Measurements from ENCODE around the gene UGT2B17. TPM values are rescaled to one million over a fixed set of nuclear protein-coding genes. Genes with fewer than 3 reads are reported as not detected.
"Not testable (repeated sequence)": the region's sequence is repeated elsewhere in the genome, so short reads cannot be mapped to it uniquely, and the experiment has no call there.

Gene UGT2B17
- total RNA-seq, 2 experiments from 2014 or later: not detected

DNA sequence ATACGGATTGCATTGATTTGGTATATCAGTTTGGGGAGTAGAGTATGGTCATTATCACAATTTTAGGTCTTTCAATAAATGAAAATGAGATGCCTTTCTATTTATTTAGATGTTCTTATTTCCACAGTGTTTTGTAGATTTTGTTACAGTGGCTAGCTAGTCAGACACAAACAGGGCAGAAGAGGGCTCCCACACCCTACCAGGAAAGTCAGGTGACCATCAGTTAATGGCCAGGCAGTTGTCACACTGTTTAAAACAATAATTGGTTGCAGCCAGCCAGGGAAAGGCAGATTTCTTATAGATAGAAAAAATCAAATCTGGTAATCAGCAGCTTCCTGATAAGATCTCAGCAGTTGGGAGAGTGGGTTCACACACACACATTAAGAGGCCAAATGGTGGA lies 57.2 kb downstream of the UGT2B17 start:
- POLR2A ChIA-PET: no interaction called here
- no peaks in the 10 kb centered on the region for H3K27me3 ChIP-seq (ENCODE audit: control insufficient read depth in 1 of 2, insufficient read depth in 2 of 2, low read length in 2 of 2)
- no peaks in the 10 kb centered on the region for H3K27me3 Mint-ChIP-seq
- no peak overlapping the region for H3K27ac Mint-ChIP-seq
- ATAC-seq (ENCODE audit: poor library complexity) (no peak), DNase-seq (no peak)
- no peaks in the 10 kb centered on the region for H3K36me3 ChIP-seq (ENCODE audit: insufficient read depth, low read length)
- H3K4me3 ChIP-seq (ENCODE audit: low read length): no peak overlapping the region
- H3K4me1 Mint-ChIP-seq (ENCODE audit: low read depth): no peaks in the 10 kb centered on the region
- H3K4me1 ChIP-seq (ENCODE audit: insufficient read depth, low read length): no peaks in the 10 kb centered on the region
- H3K9me3 ChIP-seq (ENCODE audit: control insufficient read depth in 1 of 2, insufficient read depth in 1 of 2, low read length in 2 of 2): no peaks in the 10 kb centered on the region
- no peaks in the 10 kb centered on the region for H3K36me3 Mint-ChIP-seq (ENCODE audit: low read depth)
- TF ChIP-seq CTCF (IDR thresholded peaks at IDR 0.05): no peak
- CTCF ChIA-PET: no interaction called here
- no peak overlapping the region for H3K4me3 Mint-ChIP-seq
- intact Hi-C loops (cut with DNase I, micrococcal nuclease): no loop called here
- H3K9me3 Mint-ChIP-seq: no peaks in the 10 kb centered on the region
- H3K27ac ChIP-seq (ENCODE audit: low read depth in 1 of 2, low read length in 2 of 2): no peak overlapping the region

DNA sequence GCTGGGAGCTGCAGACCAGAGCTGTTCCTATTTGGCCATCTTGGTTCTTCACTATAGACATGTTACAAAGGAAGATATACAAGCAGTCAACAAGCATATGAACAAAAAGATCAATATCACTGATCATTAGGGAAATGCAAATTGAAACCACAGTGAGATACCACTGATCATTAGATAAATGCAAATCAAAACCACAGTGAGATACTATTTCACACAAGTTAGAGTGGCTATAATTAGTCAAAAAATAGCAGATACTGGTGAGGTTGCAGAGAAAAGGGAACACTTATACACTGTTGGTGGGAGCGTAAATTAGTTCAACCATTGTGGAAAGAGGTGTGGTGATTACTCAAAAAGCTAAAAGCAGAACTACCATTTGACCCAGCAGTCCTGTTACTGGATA lies 70.7 kb downstream of the UGT2B17 start:
- H3K9me3 ChIP-seq (ENCODE audit: control insufficient read depth in 1 of 2, insufficient read depth in 1 of 2, low read length in 2 of 2); H3K4me3 Mint-ChIP-seq; CTCF ChIA-PET; H3K27me3 Mint-ChIP-seq; H3K9me3 Mint-ChIP-seq; intact Hi-C loops (cut with DNase I, micrococcal nuclease); H3K27ac Mint-ChIP-seq; H3K36me3 ChIP-seq (ENCODE audit: insufficient read depth, low read length); H3K27me3 ChIP-seq (ENCODE audit: control insufficient read depth in 1 of 2, insufficient read depth in 2 of 2, low read length in 2 of 2); H3K4me1 ChIP-seq (ENCODE audit: insufficient read depth, low read length); H3K4me3 ChIP-seq (ENCODE audit: low read length); H3K36me3 Mint-ChIP-seq (ENCODE audit: low read depth); POLR2A ChIA-PET; ATAC-seq (ENCODE audit: poor library complexity); H3K27ac ChIP-seq (ENCODE audit: low read depth in 1 of 2, low read length in 2 of 2): not testable (repeated sequence)
- DNase-seq: peak in 1 of 14 experiments; percentile 5
- H3K4me1 Mint-ChIP-seq (ENCODE audit: low read depth): peaks cover 19% of the 10 kb centered on the region

GRCh38 chr4:68504836-68505235 lies 71.3 kb downstream of the UGT2B17 start:
- intact Hi-C loops (cut with DNase I, micrococcal nuclease); H3K36me3 ChIP-seq (ENCODE audit: insufficient read depth, low read length); H3K27me3 Mint-ChIP-seq; H3K27ac Mint-ChIP-seq; H3K9me3 ChIP-seq (ENCODE audit: control insufficient read depth in 1 of 2, insufficient read depth in 1 of 2, low read length in 2 of 2); H3K4me3 Mint-ChIP-seq; H3K4me3 ChIP-seq (ENCODE audit: low read length); POLR2A ChIA-PET; H3K9me3 Mint-ChIP-seq; H3K27me3 ChIP-seq (ENCODE audit: control insufficient read depth in 1 of 2, insufficient read depth in 2 of 2, low read length in 2 of 2); H3K36me3 Mint-ChIP-seq (ENCODE audit: low read depth); H3K4me1 ChIP-seq (ENCODE audit: insufficient read depth, low read length); H3K27ac ChIP-seq (ENCODE audit: low read depth in 1 of 2, low read length in 2 of 2): not testable (repeated sequence)
- CTCF ChIA-PET: interaction anchor here (0.6 kb wide), 1 partner anchor 72 kb away, joined by 4 read pairs; no protein-coding TSS in a partner anchor
- ATAC-seq (ENCODE audit: poor library complexity) (peak; percentile 39), DNase-seq (peak in 4 of 14 experiments; percentile 1 to 56 (median 12))
- H3K4me1 Mint-ChIP-seq (ENCODE audit: low read depth): peaks cover 19% of the 10 kb centered on the region

GRCh38 chr4:68503462-68503861 lies 72.7 kb downstream of the UGT2B17 start:
- H3K27ac ChIP-seq (ENCODE audit: low read depth in 1 of 2, low read length in 2 of 2); H3K27me3 Mint-ChIP-seq; H3K4me3 Mint-ChIP-seq; H3K4me3 ChIP-seq (ENCODE audit: low read length); CTCF ChIA-PET; H3K36me3 ChIP-seq (ENCODE audit: insufficient read depth, low read length); H3K27me3 ChIP-seq (ENCODE audit: control insufficient read depth in 1 of 2, insufficient read depth in 2 of 2, low read length in 2 of 2); ATAC-seq (ENCODE audit: poor library complexity); intact Hi-C loops (cut with DNase I, micrococcal nuclease); H3K36me3 Mint-ChIP-seq (ENCODE audit: low read depth); H3K27ac Mint-ChIP-seq; H3K9me3 Mint-ChIP-seq; POLR2A ChIA-PET; H3K4me1 ChIP-seq (ENCODE audit: insufficient read depth, low read length); H3K9me3 ChIP-seq (ENCODE audit: control insufficient read depth in 1 of 2, insufficient read depth in 1 of 2, low read length in 2 of 2); DNase-seq: not testable (repeated sequence)
- peaks cover 22% of the 10 kb centered on the region for H3K4me1 Mint-ChIP-seq (ENCODE audit: low read depth)

All from CD4-positive, alpha-beta T cell (primary cell).